ENCODE measurements around the gene CYP24A1.

- TF ChIP-seq, protein P1, sequence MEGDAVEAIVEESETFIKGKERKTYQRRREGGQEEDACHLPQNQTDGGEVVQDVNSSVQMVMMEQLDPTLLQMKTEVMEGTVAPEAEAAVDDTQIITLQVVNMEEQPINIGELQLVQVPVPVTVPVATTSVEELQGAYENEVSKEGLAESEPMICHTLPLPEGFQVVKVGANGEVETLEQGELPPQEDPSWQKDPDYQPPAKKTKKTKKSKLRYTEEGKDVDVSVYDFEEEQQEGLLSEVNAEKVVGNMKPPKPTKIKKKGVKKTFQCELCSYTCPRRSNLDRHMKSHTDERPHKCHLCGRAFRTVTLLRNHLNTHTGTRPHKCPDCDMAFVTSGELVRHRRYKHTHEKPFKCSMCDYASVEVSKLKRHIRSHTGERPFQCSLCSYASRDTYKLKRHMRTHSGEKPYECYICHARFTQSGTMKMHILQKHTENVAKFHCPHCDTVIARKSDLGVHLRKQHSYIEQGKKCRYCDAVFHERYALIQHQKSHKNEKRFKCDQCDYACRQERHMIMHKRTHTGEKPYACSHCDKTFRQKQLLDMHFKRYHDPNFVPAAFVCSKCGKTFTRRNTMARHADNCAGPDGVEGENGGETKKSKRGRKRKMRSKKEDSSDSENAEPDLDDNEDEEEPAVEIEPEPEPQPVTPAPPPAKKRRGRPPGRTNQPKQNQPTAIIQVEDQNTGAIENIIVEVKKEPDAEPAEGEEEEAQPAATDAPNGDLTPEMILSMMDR (IDR thresholded peaks at IDR 0.05) = no peak
- no peak for TF ChIP-seq POLR2A (IDR thresholded peaks at IDR 0.05)
- TF ChIP-seq EP300 (IDR thresholded peaks at IDR 0.05) = no peak
Observed at GRCh38 chr20:54177378-54177777, 3.6 kb upstream of the CYP24A1 start.

All from ovary (tissue), 3 donors.